NCI-H1436 treated with DMSO at 0.1 percent for 48 hours (cell line): ENCODE data around the gene YAE1.
A peak's percentile ranks its signal among the peaks of the same experiment; 100 is the strongest.

Experiments
- DNase-seq: peaks from one replicate; lab custom pipeline; 2025; lab: John Stamatoyannopoulos, UW

YAE1 gene

DNA sequence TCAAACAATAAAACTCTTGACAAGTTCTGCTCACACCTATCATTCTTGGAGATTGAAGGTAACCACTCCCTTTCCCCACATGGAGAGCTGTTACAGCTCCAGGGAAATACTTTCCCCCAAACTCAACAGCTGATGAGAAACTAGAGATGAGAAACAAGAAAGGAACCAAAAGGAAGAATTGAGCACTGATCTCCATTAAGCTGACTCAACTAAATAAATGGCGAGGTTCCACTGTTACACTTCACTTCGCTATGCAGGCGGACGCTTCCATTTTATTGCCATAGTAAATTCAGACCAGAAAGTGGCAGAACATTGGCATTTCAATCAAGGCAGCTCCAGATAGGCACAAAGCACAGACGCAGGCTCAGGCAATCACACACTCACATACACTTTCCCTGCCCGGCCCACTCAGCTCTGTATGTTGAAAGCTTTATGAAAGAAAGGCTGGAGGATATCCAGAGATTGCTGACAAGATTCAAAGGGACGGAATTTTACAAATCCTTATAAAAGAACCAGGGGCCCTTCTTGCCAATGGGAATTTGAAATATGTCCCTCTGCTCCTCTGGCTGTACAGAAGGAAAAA, 11.5 kb upstream of the YAE1 start:
- DNase-seq: no peak

DNA sequence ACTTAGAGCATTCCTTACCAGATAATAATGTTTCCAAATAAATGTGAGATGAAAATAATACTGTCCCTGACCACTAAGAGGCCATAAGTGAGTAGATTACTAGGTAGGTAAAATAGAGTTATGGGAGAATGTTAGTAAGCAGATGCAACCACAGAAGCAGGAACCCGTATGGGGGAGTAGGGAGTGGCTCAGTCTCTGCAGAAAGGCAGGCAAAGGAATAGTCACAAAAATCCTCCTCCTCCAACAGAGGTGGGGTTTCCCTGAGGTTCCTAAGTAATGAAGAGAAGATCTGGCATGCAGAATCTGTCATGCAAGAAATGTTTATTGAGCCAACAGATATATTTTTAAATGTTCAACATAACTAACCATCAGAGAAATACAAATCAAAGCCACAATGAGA, 9.0 kb upstream of the YAE1 start:
- DNase-seq: no peak

DNA sequence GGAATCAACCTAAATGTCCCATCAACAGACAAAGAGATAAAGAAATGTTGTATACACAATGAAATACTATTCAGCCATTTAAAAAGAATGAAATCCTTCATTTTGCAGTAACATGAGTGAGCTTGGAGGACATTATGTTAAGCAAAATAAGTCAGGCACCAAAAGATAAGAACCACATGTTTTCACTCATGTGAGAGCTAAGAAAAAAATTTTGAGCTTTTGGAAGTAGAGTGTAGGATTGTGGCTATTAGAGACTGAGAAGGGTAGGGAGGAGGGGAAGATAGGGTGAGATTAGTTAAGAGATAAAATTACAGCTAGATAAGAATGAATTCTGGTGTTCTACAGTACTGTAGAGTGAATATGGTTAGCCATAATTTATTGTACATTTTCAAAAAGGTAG, 8.3 kb upstream of the YAE1 start:
- no peak for DNase-seq

DNA sequence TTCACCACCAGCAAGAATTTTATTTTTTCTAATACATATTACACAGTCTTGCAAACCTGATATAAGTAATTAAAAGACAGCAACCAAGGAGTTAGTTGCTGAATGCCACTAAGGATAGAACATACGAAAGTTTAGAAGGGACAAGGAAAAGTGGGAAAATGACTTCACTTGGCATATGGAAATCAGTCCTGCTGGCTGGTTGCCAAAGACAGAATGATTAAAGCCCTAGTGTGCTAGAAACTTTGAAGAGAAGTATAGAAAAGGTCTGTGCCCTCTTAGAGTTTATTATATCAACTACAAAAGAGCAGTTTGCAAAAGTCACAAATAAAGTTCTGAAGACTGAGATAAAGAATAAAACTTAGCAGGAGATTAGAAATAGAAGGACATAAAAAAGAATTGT, 5.8 kb upstream of the YAE1 start:
- DNase-seq: no peak

DNA sequence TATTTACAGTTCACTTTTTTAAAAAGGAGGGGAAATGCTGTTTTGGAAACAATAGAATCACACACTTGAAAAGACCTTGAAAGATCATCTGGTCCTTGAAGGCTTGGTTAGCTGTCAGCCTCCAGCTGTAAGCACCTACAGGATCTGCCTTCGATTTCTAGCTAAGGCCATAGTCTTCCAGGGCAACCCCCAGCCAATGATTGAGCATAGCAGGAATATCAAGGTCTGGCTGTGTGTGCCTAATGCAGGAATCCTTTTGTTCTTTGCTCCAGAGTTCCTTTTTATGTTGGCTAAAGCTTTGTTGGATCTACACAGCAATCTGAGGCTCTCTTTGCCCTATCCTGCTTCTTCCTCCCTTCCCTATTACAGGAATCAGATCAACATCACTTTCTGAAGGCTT, 5.2 kb upstream of the YAE1 start:
- no peak for DNase-seq

DNA sequence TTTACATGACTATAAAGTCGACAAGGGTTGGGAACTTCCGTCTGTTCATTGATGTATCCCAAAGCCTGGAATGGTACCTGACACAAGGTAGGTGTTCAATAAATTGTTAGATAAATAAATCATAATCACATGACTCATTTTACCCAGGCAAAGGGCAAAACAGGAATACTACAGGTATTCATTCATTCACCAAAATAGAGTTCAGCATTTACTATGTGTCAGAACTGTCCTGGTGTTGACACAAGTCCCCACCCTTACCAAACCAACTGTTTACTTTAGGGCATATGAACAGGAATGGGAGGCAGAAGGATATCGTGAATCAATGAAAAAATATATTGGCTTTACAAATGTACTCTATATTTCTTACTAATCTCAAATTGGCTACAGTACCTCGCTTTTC, 666 bp upstream of the YAE1 start:
- no peak for DNase-seq

DNA sequence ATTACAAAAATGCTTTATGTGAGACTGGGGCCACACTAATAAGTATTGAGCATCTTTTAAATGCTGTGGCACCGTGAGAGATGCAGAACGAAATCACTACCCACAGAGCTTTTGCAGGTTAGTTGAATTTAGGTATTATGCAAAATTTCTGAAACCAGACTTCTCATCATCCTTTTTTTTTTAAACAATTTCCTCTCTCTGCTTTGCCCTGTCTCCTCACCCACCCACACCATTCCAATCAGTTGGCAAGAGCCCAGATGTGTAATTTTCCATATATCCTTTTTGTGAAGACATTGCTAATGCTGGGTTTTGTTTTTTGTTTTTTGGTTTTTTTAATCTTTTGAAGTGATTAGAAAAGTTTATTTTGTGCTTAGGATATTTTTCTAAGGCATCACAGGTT, 1.1 kb downstream of the YAE1 start:
- DNase-seq: no peak

- no peak for DNase-seq
These were observed 8.6 kb downstream of the YAE1 start for GRCh38 chr7:39574673-39575349.

- no peak for DNase-seq
These were observed 11.1 kb downstream of the YAE1 start for GRCh38 chr7:39577229-39577874.

DNA sequence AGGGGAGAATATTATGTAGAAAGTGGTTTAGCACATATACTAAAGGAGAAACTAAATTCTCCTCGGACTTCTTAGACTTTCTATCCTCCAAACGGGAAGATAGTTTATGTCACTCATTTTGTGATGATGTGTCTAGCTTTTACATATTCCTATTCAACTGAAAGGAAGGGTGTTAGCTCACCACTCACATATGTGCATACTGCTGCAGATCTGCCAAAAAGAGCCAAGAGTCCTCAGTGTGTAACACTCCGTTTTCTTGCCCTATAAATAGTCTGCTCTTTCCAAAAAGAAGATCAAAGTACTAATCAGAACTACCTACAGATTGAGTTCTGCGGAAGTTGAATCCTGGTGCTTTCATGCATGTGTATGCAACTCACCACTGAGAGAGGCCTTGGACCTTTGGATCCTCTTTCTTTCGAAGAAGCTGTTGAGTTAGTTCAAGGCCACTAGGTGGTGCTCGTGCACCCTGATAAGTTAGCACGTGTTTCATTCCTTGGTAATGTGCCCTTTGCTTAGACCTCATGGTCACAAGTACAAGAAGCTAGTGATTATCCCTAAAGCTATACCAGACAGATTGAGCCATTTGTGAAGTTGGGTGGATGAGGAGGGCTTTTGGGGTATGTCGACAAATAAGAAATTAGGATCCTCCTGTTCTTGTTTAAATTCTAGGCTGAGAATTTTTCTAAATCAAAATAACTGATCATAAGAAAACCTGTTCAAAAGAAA, 14.1 kb downstream of the YAE1 start:
- peak; percentile 43 for DNase-seq

- no peak for DNase-seq
These were observed 16.3 kb downstream of the YAE1 start for GRCh38 chr7:39582536-39582935.

DNA sequence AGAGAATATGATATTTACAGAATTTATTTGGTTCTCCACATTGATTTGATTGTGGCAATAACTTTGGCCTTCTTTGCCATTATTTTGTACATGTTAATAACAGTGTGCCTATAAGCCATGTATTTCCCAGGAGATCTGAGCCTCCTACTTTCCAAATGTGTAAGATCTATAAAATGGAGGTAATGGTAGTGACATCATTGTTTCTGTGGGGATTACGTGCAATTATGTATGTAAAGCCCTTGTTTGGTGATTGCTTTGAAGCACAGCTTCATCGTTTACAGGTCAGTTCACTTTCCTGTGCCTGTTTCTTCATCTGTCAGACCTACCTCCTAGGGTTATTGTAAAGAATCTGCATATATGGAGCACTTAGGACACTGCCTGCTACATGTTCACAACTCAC, 17.3 kb downstream of the YAE1 start:
- no peak for DNase-seq

GRCh38 chr7:39587393-39587792, 21.2 kb downstream of the YAE1 start:
- no peak for DNase-seq

- DNase-seq: no peak
These were observed 22.2 kb downstream of the YAE1 start for GRCh38 chr7:39588416-39588815.

- no peak for DNase-seq
These were observed 23.3 kb downstream of the YAE1 start for GRCh38 chr7:39589323-39590111.

DNA sequence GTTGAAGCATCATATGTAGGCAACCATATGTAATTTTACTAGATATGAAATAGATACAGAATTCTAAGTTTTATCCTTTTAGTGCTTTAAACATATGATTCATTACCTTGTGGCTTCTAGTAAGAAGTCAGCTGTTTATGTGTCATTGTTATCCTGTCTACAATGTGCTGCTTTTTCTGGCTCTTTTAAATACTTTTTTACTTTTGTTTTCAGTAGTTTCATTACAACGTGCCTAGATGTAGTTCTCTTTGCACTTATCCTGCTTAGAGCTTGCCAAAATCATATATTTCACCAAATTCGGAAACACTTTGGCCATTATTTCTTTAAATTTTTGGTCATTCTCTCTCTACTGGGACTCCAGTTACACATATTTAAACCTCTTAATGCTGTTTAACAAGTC, 26.4 kb downstream of the YAE1 start:
- no peak for DNase-seq

GRCh38 chr7:39594988-39595620, 28.9 kb downstream of the YAE1 start:
- no peak for DNase-seq

DNA sequence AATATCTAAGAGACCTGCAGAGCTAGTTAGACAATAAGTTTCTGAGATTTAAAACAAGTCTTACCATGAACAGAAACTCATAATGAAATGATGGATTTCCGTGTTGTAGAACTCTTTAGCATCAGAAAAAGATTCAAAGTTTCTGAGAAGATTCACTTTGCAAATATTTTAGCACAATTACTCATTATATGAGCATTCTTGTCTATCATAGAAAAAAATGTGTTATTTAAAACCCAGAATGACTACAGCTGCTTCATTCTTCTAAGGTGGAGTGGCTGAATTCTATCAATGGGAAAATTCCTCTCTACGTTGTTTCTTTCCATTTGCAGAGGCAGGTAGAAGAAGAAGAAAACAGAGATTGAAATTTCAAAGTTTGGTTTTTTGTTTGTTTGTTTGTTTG, 36.1 kb downstream of the YAE1 start:
- no peak for DNase-seq

DNA sequence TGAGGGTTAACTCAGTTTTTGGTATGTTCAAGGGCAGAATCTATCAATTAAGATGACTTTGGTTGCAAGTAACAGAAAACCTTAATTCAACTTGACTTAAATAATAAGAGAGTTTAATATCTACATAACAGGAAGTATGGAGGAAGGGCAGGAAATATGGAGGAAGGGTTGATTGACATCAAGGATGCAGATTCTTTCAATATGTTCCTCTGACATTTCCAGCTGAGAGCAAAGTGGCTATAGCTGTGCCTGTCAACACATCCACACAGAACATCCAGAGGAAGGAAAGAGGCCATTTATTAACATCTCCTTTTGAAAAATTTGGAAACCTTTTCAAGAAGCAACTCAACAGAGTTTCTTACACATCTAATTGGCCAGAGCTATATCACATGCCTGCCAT, 37.7 kb downstream of the YAE1 start:
- DNase-seq: no peak

DNA sequence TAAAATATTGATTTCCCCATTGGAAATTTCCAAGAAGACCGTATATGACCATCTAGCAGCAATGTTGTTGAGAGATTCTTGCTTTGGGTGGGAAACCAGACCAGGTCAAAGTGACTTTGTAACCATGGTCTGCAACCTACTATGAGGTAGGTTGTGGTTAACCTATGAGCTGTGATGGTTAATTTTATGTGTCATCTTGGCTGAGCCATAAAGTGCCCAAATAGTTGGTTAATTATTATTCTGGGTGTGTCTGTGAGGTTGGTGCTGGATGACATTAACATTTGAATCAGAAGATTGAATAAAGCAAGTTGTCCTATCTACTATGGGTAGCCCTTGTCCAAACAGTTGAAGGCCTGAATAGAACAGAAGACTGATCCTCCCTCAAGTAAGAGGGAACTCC, 38.9 kb downstream of the YAE1 start:
- no peak for DNase-seq

DNA sequence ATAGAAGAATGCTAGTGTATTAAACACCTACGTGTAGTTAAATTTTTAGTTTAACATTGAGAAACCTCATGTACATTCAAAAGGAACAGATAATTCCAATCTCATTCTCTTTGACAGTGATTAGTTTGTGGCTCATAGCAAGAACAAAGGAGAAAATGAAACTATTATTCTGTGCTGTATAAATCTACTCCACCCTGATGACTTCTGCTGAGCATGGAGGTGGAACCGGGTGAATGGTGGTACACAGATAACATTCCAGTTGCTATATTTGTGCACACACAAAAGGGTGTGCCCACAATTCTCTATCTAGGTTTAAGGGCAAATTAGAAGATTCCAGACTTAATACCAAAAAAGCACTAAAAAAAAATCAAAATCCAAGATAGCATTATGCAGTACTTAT, 40.1 kb downstream of the YAE1 start:
- DNase-seq: no peak

DNA sequence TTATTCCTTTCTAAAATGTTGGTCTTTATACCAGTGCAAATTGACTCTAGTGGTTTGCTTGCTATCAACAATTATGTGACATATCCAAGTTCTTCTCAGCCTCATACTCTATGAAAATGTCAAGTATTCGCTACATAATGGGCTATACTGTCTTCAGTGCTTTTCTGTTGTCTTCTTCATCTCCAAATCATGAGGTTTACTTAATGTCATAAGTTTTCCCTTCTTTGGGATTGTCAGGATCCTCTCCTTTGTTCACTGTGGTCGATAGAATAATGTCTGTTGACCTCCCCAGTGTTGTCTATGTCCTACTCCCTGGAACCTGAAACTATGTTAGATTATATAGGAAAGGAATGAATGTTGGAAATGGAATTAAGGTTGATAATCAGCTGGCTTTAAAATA, 40.7 kb downstream of the YAE1 start:
- no peak for DNase-seq
